HepG2 (cell line): ENCODE measurements around the gene AP1M2. TPM values are rescaled to one million over a fixed set of nuclear protein-coding genes. Genes with fewer than 3 reads are reported as not detected.

Source experiments
- FOSL1 ChIP-seq: sonication (generic); formaldehyde crosslinking; IDR thresholded peaks from 2 replicates; pipeline ENCODE4 v1.9.0; 2021; ENCODE audit warnings: missing genetic modification reagents, borderline replicate concordance
- GZF1 ChIP-seq: sonication (generic); formaldehyde crosslinking; IDR thresholded peaks from 2 replicates; pipeline ENCODE4 v1.5.1; 2020; ENCODE audit warnings: mild to moderate bottlenecking, missing genetic modification reagents
- HNRNPK ChIP-seq: fragments of 200-400 bp; formaldehyde crosslinking; IDR thresholded peaks from 2 replicates; pipeline ENCODE4 v1.6.1; 2018; ENCODE audit warnings: low read length, low read depth, moderate library complexity, mild to moderate bottlenecking; ENCODE audit not compliant: poor library complexity, severe bottlenecking
- KAT2B ChIP-seq: fragments of 150-350 bp; IDR thresholded peaks from 2 replicates; pipeline ENCODE4 v1.6.1; 2014; ENCODE audit warnings: low read depth, low read length, borderline replicate concordance
- NCOR1 ChIP-seq: fragments of 200-600 bp; sonication (generic); IDR thresholded peaks from 2 replicates; pipeline ENCODE4 v1.7.0; 2017; ENCODE audit warnings: antibody characterized with exemption, low read length, borderline replicate concordance
- ZBTB21 ChIP-seq: sonication (generic); formaldehyde crosslinking; IDR thresholded peaks from 2 replicates; pipeline ENCODE4 v1.4.0; 2020; ENCODE audit warnings: missing genetic modification reagents
- ZNF121 ChIP-seq: sonication (generic); formaldehyde crosslinking; IDR thresholded peaks from 2 replicates; pipeline ENCODE4 v1.5.0; 2020; ENCODE audit warnings: mild to moderate bottlenecking, missing genetic modification reagents
- ZNF3 ChIP-seq: IDR thresholded peaks from 2 replicates; pipeline ENCODE4 v1.7.0; 2017; ENCODE audit warnings: inconsistent platforms
- ZNF337 ChIP-seq: sonication (generic); formaldehyde crosslinking; IDR thresholded peaks from 2 replicates; pipeline ENCODE4 v1.5.1; 2020; ENCODE audit warnings: missing genetic modification reagents, low read depth, mild to moderate bottlenecking, borderline replicate concordance
- ZNF441 ChIP-seq: sonication (generic); formaldehyde crosslinking; IDR thresholded peaks from 2 replicates; pipeline ENCODE4 v1.7.0; 2021; ENCODE audit warnings: missing genetic modification reagents, borderline replicate concordance
- ZNF550 ChIP-seq: sonication (generic); formaldehyde crosslinking; IDR thresholded peaks from 2 replicates; pipeline ENCODE4 v1.4.0; 2020; ENCODE audit warnings: mild to moderate bottlenecking, missing genetic modification reagents, borderline replicate concordance
- polyA plus RNA-seq, 8 experiments: library from polyadenylated mRNA; depleted of rRNA in 3 of 8; stranded (reverse) in 7 of 8; unstranded in 1 of 8; fragments of >200 nt; fragmentation: Illumina TruSeq in 4 of 8; extraction: Trizol in 4 of 8; gene quantifications; 2 replicates each; pipeline versions ENCODE4 v1.2.1 to v1.2.3, GENCODE V29; 2011 to 2016; ENCODE audit warnings: low read depth in 4 of 8, missing spikeins in 1 of 8, mixed read lengths in 1 of 8; ENCODE audit not compliant: insufficient read depth in 1 of 8
- total RNA-seq, 5 experiments: library from RNA; depleted of rRNA; stranded (reverse); fragments of >200 nt; fragmentation: Illumina TruSeq; extraction: Trizol; gene quantifications; 2 replicates each; pipeline ENCODE4 v1.2.3, GENCODE V29; 2016; ENCODE audit warnings: low read depth in 1 of 5
- TF ChIP-seq, protein P1 (sequence below): sonication (generic); formaldehyde crosslinking; IDR thresholded peaks from 2 replicates; pipeline ENCODE4 v1.5.0; 2020; ENCODE audit warnings: mild to moderate bottlenecking, missing genetic modification reagents
- TF ChIP-seq, protein P2 (sequence below): sonication (generic); formaldehyde crosslinking; IDR thresholded peaks from 2 replicates; pipeline ENCODE4 v1.4.0; 2020; ENCODE audit warnings: missing genetic modification reagents, borderline replicate concordance
- TF ChIP-seq, protein P3 (sequence below): IDR thresholded peaks from 2 replicates; pipeline ENCODE4 v1.6.1; 2016; ENCODE audit warnings: mild to moderate bottlenecking, missing biosample characterization, missing genetic modification reagents
- TF ChIP-seq, protein P4 (sequence below): sonication (generic); formaldehyde crosslinking; IDR thresholded peaks from 2 replicates; pipeline ENCODE4 v1.5.0; 2020; ENCODE audit warnings: mild to moderate bottlenecking, missing genetic modification reagents
- TF ChIP-seq, protein P5 (sequence below): sonication (generic); formaldehyde crosslinking; IDR thresholded peaks from 2 replicates; pipeline ENCODE4 v1.4.0; 2020; ENCODE audit warnings: missing genetic modification reagents
- TF ChIP-seq, protein P6 (sequence below): sonication (generic); formaldehyde crosslinking; IDR thresholded peaks from 2 replicates; pipeline ENCODE4 v1.5.0; 2020; ENCODE audit warnings: missing genetic modification reagents

Gene AP1M2
- total and polyA plus RNA-seq, 2 of the 13 experiments (the other 11 are each of a cell fraction or from before 2014, with no cell fraction given): 6.3 to 76.8 TPM

DNA sequence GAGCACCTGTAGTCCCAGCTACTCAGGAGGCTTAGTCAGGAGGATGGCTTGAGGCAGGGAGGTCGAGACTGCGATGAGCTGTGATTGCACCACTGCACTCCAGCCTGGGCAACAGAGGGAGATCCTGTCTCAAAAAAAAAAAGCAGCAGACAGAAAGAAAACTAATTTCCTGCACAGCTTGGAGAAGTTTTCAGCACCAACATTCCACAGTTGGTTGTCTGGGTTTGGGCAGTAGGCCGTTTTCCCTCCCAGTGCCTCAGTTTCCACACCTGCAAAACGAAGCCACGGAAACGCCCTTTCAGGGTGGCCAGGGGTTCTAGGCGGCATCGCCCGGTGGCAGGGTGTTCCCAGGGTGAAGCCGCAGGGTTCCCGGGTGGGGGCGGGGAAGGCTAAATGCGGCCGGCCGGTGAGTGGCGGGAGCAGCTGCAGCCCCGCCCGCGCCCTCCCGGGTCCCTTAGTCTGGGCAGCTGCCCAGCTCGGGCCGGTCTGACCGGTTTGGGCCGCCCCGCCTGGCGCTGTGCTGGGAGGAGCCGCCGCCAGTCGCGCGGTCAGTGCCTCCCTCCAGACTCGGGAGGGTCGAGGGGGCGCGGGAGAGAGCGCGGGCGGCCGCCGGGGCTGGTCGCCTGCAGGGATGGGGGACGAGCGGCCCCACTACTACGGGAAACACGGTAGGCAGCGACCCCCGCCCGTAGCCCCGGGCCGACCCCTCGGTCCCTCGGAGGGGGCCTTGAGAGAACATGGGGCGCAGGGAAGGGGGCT lies 38.1 kb upstream of the AP1M2 start, which contains the start of gene SLC44A2 (continued):
- TF ChIP-seq, protein P1, sequence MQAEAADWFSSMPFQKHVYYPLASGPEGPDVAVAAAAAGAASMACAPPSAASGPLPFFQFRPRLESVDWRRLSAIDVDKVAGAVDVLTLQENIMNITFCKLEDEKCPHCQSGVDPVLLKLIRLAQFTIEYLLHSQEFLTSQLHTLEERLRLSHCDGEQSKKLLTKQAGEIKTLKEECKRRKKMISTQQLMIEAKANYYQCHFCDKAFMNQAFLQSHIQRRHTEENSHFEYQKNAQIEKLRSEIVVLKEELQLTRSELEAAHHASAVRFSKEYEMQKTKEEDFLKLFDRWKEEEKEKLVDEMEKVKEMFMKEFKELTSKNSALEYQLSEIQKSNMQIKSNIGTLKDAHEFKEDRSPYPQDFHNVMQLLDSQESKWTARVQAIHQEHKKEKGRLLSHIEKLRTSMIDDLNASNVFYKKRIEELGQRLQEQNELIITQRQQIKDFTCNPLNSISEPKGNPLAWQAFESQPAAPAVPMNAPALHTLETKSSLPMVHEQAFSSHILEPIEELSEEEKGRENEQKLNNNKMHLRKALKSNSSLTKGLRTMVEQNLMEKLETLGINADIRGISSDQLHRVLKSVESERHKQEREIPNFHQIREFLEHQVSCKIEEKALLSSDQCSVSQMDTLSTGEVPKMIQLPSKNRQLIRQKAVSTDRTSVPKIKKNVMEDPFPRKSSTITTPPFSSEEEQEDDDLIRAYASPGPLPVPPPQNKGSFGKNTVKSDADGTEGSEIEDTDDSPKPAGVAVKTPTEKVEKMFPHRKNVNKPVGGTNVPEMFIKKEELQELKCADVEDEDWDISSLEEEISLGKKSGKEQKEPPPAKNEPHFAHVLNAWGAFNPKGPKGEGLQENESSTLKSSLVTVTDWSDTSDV: no peak
- TF ChIP-seq GZF1 (peak; percentile 65; the same call in 1 of the 2 replicates), ZBTB21 (no peak), FOSL1 (CRISPR knock-in tag) (no peak), ZNF337 (CRISPR knock-in tag) (no peak), ZNF3 (peak; percentile 65; the same call in 1 of the 2 replicates), HNRNPK (peak; percentile 11), ZNF441 (CRISPR knock-in tag) (no peak), NCOR1 (no peak), ZNF121 (CRISPR knock-in tag) (peak; percentile 83), ZNF550 (CRISPR knock-in tag) (no peak), KAT2B (no peak)
- TF ChIP-seq, protein P2, sequence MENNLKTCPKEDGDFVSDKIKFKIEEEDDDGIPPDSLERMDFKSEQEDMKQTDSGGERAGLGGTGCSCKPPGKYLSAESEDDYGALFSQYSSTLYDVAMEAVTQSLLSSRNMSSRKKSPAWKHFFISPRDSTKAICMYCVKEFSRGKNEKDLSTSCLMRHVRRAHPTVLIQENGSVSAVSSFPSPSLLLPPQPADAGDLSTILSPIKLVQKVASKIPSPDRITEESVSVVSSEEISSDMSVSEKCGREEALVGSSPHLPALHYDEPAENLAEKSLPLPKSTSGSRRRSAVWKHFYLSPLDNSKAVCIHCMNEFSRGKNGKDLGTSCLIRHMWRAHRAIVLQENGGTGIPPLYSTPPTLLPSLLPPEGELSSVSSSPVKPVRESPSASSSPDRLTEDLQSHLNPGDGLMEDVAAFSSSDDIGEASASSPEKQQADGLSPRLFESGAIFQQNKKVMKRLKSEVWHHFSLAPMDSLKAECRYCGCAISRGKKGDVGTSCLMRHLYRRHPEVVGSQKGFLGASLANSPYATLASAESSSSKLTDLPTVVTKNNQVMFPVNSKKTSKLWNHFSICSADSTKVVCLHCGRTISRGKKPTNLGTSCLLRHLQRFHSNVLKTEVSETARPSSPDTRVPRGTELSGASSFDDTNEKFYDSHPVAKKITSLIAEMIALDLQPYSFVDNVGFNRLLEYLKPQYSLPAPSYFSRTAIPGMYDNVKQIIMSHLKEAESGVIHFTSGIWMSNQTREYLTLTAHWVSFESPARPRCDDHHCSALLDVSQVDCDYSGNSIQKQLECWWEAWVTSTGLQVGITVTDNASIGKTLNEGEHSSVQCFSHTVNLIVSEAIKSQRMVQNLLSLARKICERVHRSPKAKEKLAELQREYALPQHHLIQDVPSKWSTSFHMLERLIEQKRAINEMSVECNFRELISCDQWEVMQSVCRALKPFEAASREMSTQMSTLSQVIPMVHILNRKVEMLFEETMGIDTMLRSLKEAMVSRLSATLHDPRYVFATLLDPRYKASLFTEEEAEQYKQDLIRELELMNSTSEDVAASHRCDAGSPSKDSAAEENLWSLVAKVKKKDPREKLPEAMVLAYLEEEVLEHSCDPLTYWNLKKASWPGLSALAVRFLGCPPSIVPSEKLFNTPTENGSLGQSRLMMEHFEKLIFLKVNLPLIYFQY (CRISPR knock-in tag): 0 out of 2 replicates have a peak, but pooled peaks have one; percentile 47
- TF ChIP-seq, protein P3, sequence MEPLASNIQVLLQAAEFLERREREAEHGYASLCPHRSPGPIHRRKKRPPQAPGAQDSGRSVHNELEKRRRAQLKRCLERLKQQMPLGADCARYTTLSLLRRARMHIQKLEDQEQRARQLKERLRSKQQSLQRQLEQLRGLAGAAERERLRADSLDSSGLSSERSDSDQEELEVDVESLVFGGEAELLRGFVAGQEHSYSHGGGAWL (CRISPR knock-in tag): 0 out of 2 replicates have a peak, but pooled peaks have one; percentile 17
- TF ChIP-seq, protein P4, sequence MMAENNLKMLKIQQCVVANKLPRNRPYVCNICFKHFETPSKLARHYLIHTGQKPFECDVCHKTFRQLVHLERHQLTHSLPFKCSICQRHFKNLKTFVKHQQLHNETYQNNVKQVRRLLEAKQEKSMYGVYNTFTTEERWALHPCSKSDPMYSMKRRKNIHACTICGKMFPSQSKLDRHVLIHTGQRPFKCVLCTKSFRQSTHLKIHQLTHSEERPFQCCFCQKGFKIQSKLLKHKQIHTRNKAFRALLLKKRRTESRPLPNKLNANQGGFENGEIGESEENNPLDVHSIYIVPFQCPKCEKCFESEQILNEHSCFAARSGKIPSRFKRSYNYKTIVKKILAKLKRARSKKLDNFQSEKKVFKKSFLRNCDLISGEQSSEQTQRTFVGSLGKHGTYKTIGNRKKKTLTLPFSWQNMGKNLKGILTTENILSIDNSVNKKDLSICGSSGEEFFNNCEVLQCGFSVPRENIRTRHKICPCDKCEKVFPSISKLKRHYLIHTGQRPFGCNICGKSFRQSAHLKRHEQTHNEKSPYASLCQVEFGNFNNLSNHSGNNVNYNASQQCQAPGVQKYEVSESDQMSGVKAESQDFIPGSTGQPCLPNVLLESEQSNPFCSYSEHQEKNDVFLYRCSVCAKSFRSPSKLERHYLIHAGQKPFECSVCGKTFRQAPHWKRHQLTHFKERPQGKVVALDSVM (CRISPR knock-in tag): peak; percentile 87
- TF ChIP-seq, protein P5, sequence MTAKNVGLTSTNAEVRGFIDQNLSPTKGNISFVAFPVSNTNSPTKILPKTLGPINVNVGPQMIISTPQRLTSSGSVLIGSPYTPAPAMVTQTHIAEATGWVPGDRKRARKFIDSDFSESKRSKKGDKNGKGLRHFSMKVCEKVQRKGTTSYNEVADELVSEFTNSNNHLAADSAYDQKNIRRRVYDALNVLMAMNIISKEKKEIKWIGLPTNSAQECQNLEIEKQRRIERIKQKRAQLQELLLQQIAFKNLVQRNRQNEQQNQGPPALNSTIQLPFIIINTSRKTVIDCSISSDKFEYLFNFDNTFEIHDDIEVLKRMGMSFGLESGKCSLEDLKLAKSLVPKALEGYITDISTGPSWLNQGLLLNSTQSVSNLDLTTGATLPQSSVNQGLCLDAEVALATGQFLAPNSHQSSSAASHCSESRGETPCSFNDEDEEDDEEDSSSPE: 0 out of 2 replicates have a peak, but pooled peaks have one; percentile 21
- TF ChIP-seq, protein P6, sequence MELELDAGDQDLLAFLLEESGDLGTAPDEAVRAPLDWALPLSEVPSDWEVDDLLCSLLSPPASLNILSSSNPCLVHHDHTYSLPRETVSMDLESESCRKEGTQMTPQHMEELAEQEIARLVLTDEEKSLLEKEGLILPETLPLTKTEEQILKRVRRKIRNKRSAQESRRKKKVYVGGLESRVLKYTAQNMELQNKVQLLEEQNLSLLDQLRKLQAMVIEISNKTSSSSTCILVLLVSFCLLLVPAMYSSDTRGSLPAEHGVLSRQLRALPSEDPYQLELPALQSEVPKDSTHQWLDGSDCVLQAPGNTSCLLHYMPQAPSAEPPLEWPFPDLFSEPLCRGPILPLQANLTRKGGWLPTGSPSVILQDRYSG (CRISPR knock-in tag): no peak
